LoVo (cell line): ENCODE data around the gene R3HDM2.

Experiments used
- DNase-seq: peaks from one replicate; pipeline ENCODE4 v3.0.0-alpha.2; 2016; ENCODE audit warnings: low spot score

Gene R3HDM2

DNA sequence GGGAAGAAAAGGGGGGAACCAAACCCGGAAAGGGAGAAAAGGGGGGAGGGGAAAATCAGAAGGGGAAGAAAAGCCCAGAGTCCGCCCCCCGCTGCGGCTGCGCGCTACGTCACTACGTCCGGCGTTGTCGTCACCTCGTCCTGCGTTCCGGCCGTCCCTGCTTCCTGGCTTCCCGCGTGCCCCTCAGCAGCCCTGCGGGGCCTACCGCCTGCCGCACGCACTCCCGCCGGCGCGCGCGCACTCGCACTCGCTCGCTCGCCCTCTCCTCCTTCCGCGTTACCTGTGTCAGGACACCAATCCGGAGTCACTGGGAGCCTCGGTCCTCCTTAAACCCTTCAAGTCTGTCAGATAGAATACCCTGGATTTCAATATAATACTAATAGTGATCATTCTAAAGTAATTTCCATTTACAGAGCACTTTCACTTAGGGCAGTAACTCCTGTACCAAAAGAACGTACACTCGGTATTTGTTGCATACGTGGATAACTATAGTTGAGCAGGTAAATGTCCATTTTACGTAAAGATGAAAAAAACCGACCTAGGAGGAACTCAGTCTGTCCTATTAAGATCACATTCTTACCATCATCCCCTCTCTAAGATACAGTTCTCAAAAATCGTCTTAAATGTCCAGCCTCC lies at the start of gene R3HDM2:
Gene R3HDM2 (minus strand): TSS at position 113 of the 636 bp plus-strand sequence. CDS start 120,615 bp downstream, outside the sequence.
- peak; percentile 100 for DNase-seq

DNA sequence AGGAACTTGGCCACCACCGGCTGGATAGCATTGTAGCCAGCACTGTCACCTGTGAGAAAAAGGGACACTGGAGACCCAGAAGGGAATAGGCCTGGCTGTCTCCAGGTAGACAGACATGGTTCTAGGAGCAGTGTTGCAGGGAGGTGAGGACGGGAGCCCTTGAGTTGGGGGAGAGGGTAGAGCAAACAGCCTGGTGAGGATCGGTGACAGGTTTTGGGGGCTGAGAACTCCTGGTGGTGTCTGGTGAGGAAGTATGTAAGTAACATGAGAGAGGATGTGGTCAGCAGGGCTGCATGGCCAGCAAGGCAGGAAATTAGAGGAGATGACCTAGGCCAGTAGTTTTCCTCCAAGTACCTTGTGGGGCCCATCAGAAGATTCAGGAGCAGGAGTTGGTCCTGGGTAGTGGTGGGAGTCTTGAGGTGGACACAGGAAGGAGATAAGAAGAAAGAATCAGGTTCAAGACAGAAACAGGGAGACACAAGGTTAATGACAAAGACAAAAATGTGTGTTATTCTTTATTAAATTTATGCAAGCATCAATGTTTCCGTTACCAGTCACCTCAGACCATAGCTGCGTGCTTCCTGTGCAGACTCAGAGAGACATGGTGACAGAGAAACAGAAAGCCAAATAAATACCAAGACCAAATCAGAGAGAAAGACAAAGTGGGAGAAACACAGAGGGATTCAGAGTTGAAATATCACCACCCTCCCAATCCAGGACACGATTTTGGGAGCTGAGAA lies 48.7 kb upstream of the R3HDM2 start, which contains the start of gene ARHGAP9:
Gene ARHGAP9 (minus strand): TSS at position 491 of the 740 bp plus-strand sequence. CDS start 460 bp downstream, at position 31.
- no peak for DNase-seq

DNA sequence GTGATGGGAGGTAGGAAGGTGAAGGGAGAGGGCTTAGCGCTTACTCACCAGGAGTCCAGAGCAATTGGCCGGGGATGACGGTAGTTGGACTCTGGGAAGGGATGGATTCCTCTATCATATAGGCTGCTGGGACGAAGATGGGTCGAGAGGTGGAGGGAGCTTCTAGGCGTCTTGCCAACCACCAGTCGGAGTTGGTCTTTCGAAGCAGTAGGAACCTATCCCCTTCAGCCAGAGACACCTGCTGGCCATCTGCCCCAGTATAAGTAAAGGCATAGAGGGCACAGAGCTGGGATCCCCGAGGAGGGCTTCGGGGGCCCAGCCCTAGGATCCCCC lies 48.2 kb upstream of the R3HDM2 start:
- DNase-seq = no peak

DNA sequence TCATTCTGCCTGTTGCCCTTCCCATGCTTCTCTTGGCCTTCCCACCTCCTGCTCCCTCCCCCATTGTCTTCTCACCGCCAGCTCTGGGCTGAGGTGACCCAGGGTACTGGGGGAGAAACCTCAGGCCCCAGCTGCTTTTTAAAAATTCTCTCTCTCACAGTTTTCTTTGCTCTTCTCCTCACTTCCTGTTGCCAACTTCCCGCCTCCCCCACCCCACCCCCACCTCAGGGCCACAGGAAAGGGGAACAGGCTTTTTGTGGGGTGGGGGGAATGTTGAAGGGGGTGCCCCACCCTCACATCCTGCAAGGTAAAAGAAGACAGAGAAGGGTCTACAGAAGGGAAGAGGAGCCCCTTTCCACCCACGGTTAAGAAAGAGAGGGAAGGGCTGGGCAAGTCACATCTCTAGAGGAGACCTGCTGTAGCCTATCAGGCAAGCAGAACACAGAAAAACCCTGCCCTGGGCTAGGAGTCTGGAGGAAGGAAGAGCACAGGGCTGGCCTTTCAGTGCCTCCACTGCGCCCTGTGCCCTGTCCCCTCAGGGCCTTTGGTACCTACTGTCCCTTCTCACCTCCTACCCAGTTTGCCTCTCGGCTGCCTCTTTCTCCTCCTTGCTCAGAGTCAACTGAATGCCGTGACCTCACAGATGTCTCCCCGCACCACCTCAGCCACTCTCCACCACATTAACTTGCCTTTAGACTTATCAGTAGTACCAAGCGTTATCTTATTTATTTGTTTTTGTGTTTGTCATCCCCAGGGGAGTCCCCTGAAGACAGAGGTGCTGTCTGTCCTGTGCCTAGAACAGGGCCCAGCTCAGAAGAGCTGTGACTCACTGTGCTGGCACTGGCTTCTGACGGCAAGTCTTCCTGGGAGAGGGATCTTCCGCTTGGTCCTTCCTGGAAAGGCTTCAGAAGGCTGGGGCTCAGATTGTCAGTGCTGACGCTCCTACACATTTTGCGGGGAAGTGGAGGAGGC lies 47.2 kb upstream of the R3HDM2 start:
- no peak for DNase-seq

DNA sequence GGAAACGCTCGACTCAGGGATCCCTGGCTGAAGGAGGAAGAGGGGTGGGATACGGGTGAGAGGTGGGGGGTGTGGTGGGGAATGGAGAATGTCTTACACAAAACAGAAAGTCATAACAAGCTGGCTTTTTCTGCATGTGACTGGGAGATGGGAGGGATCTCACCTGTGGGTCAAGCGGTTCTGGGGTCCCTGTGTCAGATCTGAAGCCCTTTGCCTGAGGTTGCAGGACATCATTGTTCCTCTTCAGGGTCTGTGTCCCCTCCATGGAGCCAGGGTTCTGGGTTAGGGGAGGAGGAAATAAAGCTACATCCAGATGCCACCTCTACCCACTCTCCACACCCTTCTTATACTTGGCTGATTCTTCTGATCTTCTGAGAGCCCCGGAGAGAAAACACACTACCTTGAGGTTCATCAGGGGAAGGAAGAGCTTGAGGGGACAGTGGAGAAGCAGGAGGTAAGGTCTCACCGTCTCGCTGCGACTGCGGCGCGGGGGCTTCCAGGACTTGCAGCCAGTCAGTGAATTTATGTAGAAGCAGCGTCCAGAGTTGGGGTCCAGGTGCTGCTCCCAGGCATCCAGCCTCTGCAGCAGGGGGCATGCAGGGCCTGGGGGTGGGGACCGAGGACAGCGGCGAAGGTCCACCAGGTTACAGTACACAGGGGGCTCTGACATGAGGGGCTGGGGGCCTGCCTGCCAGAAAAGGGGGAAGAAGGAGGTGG lies 46.3 kb upstream of the R3HDM2 start:
- no peak for DNase-seq

DNA sequence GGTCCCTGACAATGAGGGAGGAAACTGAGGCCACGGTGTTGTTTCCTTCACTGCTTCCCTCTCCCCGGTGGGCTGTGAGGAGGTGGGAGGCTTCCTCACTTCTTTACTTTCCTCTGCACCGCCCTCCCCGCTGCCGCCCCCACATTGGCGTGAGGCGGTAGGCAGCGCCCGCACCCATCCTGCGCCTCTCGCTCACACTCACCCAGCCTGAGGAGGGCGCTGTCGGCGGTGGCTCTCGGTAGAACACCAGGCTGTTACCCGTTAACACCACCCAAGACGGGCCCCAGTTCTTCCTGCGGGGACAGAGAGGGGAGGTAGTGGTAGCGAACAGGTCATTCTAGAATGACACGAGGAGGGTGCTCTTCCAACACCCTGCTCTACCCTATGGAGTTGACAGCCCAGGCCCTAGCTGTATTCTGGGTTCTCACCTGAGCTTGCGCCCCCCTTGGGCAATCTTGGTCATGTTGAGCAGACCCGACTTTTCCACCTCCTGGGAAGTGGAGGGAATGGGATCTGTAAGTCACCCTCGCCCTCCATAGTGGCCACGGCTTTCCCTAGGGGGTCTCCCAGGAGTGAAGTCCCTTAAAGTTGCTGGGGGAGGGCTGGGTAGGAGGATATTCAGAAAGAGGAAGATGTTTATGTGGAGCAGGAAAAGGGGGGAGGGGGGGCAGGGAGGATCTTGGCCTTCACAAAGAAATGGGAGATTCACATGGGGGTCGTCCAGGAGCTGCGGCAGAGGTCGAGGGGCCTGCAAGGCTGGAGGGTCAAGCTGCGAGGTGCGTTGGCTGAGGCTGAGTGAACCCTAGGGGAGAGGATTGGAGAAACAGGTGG lies 45.5 kb upstream of the R3HDM2 start:
- DNase-seq = no peak

DNA sequence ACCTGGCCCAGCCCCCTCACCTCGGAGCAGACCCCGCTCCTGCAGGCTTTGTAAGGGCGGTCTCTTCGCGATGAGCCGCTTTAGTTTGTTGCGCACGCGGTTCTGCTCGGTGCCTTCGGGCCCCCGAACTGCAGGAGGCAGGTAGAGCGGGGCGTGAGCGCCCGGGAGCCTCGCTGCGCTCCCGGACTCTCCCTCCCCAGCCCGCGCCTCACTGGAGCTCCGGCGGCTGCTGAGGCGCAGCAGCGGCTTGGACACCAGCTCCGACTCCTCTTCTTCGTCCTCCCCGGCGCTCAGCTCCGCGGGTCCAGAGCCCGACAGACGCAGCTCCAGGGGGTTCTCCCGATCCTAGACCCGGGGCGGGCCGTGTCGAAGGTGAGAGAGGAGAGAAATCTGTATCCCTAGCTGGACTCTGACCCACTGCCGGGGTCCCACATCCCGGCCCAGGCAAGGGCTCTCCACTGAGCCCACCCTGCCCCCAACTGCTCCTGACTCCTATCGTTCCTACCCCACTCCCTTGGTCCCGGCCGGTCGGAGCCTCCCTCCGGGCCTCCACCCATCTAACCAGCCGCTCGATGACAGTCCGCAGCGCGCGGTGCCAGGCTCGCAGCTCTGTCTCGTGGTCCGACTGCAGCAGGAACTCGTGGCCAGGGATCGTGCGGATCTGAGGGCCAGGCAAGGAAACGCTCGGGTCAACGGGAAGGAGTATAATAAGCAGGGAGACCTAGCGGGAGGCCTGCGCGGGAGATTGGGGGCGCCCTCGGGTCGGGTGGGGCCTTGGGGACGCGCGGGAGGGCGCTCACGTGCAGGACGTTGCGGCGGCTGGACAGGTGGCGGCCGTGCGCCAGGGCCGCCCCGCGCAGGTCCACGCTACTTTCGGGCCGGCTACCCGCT lies 44.7 kb upstream of the R3HDM2 start:
- no peak for DNase-seq

DNA sequence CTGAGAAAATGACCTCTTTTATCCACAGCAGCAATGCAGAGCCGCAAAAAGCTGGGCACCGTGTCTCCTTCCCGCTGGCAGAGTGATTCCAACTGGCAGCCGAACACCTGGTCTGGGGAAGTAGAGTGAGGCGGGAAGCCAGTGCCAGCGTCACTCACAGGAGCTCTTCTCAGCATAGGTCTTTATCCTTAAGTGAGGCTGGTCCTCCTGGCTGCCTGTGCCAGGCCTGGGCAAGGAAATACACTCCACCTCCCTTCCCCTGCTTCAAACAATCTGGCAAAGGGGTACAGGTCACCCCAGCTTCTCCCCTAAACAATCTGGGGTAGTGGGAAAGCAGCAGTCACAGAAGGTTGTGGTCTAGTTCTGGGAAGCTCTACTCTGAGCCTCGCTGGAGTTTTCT lies 44.0 kb upstream of the R3HDM2 start:
- no peak for DNase-seq

DNA sequence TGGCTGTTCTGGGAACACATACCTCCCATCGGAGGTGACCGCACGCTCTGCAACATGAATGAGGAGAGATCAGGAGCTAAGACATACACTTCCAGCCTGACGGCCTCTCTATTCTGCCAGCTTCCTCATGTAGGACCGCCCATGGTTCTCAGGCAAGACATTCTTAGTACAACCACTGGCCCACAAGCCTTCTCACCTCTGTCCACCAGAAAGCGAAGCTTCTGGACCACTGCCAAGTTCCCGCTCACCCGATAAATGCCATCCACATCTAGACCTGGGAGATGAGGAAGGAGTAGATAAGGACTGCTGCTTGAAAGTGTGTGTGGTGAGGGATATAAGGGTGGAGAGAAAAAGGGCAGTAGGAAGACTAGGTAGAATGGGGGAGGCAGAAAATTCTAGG lies 43.6 kb upstream of the R3HDM2 start:
- DNase-seq = no peak

DNA sequence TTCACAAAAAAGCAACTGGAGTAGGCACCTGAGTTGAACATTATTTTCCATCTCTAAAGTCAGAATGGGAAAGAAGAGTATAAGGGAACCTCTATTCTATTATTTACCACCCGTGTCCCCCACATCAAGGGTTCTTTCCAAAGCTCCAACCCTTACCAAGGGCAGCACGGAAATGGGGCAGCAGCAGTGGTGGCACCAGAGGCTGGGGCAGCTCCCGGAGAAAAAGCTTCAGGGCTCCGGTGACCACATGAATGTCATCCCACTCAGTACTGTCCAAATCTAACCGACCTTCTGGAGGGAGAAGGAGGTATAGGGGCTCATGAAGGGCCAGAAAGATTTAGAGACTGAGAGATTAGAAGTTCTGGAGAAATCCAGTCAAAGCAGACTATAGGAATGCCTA lies 43.0 kb upstream of the R3HDM2 start:
- no peak for DNase-seq

DNA sequence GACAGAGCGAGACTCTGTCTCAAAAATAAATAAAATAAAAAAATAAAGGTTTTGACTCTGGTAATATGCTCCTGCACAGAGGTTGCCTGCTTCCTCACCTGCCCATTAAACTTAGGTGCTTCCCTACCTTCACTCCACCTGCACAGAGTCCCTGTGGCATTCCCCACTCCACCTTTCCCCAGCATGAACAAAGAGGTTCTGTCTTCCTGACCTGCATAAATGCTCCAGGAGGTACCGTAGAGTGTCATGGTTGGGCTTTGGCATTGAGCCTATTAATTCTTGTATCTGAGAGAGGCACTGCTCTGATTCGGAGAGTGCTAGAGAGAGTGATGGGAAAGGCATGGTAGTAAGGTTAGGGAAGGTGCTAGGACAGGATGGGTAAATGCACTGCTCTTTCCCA lies 42.5 kb upstream of the R3HDM2 start:
- no peak for DNase-seq

DNA sequence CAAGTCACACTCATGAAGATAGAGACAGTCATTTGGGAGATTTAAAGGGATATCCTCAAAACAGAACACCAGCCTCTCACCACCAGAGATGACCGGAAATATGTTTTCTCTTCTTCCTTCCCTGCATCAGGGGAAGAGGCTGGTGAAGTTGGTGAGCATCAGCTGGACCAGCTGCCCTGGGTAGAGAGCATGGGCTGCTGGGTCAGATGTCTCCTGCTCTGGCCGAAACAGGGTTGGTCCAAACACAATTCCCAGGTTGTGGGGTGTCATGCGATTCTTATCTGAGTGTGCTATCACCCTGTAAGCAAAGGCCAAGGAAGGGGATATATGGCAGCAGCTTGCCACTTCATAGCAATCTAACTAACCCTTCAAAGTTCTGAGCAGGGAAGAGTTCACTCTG lies 41.5 kb upstream of the R3HDM2 start:
- DNase-seq = no peak

DNA sequence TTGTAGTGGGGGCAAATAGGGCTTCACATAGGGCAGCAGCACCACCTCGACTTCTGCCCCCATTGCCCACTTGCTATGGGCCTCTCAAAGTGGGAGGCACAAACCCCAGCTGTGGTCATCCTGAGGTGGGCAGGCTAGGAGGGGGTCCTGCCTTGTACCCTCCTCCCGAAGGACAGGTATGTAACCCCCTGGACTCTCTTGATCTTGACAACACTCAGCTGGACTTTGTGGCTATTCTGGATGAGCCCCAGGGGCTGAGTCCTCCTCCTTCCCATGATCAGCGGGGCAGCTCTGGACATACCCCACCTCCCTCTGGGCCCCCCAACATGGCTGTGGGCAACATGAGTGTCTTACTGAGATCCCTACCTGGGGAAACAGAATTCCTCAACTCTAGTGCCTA lies 40.8 kb upstream of the R3HDM2 start:
- DNase-seq = no peak

DNA sequence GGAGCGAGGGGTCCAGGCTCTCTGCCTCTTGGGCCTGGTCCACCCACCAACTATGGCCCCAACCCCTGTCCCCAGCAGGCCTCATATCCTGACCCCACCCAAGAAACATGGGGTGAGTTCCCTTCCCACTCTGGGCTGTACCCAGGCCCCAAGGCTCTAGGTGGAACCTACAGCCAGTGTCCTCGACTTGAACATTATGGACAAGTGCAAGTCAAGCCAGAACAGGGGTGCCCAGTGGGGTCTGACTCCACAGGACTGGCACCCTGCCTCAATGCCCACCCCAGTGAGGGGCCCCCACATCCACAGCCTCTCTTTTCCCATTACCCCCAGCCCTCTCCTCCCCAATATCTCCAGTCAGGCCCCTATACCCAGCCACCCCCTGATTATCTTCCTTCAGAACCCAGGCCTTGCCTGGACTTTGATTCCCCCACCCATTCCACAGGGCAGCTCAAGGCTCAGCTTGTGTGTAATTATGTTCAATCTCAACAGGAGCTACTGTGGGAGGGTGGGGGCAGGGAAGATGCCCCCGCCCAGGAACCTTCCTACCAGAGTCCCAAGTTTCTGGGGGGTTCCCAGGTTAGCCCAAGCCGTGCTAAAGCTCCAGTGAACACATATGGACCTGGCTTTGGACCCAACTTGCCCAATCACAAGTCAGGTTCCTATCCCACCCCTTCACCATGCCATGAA lies 40.3 kb upstream of the R3HDM2 start:
- DNase-seq = no peak

DNA sequence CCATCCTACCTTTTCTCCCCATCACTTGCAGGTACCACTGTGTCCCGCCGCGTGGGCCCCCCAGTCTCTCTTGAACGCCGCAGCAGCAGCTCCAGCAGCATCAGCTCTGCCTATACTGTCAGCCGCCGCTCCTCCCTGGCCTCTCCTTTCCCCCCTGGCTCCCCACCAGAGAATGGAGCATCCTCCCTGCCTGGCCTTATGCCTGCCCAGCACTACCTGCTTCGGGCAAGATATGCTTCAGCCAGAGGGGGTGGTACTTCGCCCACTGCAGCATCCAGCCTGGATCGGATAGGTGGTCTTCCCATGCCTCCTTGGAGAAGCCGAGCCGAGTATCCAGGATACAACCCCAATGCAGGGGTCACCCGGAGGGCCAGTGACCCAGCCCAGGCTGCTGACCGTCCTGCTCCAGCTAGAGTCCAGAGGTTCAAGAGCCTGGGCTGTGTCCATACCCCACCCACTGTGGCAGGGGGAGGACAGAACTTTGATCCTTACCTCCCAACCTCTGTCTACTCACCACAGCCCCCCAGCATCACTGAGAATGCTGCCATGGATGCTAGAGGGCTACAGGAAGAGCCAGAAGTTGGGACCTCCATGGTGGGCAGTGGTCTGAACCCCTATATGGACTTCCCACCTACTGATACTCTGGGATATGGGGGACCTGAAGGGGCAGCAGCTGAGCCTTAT lies 39.6 kb upstream of the R3HDM2 start:
- no peak for DNase-seq

DNA sequence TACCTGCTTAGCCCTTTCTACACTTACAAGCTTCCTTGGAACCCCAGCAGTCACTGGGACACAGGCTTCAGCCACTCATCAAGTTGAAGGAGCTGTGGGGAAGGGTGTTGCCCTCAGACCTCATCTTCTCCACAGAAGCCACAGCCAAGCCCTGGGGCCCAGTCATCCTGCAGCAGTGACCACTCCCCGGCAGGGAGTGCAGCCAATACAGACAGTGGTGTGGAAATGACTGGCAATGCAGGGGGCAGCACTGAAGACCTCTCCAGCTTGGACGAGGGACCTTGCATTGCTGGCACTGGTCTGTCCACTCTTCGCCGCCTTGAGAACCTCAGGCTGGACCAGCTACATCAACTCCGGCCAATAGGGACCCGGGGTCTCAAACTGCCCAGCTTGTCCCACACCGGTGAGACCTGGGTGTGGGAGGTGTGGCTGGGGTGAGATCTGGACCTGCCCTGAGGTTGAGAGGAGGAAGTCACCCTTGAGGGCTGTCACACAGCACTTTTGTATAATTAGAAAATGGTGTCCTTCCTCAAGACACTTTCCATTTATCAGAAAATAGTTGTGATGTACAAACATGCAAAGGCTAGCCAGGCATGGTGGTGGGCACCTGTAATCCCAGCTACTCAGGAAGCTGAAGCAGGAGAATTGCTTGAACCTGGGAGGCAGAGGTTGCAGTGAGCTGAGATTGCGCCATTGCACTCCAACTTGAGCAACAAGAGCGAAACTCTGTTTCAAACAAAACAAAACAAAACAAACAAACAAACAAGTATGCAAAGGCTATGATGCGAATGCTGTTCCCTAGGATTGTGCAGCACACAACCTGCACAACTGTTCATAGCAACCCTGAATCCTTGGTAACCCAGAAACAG lies 38.7 kb upstream of the R3HDM2 start:
- DNase-seq = no peak

DNA sequence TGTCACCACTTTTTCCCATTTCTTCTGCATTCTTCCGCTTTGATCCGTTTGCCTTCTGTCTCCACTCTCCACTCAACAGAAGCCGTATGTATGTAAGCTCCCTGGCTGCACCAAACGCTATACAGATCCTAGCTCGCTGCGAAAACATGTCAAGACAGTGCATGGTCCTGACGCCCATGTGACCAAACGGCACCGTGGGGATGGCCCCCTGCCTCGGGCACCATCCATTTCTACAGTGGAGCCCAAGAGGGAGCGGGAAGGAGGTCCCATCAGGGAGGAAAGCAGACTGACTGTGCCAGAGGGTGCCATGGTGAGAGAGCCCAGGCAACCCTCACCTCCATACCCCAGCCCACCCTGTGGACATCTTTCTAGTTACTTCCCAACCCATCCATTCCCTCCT lies 37.1 kb upstream of the R3HDM2 start:
- DNase-seq = no peak
